GM12865 (cell line): Measurements from ENCODE around the gene L1TD1.

Source experiments
- DNase-seq: peaks from one replicate; pipeline ENCODE4 v3.0.0; 2010; ENCODE audit warnings: low read depth
- H3K4me3 ChIP-seq: 2 replicates; pipeline ENCODE4 v1.5.1; 2011; ENCODE audit warnings: mild to moderate bottlenecking, low read depth, low read length, control low read depth
- TF ChIP-seq, protein P1 (sequence below): IDR thresholded peaks from 2 replicates; pipeline ENCODE4 v1.5.1; 2011; ENCODE audit warnings: low read length, control low read depth, low read depth, inconsistent platforms; ENCODE audit not compliant: insufficient read depth; ENCODE audit errors: missing control alignments

Gene L1TD1

DNA sequence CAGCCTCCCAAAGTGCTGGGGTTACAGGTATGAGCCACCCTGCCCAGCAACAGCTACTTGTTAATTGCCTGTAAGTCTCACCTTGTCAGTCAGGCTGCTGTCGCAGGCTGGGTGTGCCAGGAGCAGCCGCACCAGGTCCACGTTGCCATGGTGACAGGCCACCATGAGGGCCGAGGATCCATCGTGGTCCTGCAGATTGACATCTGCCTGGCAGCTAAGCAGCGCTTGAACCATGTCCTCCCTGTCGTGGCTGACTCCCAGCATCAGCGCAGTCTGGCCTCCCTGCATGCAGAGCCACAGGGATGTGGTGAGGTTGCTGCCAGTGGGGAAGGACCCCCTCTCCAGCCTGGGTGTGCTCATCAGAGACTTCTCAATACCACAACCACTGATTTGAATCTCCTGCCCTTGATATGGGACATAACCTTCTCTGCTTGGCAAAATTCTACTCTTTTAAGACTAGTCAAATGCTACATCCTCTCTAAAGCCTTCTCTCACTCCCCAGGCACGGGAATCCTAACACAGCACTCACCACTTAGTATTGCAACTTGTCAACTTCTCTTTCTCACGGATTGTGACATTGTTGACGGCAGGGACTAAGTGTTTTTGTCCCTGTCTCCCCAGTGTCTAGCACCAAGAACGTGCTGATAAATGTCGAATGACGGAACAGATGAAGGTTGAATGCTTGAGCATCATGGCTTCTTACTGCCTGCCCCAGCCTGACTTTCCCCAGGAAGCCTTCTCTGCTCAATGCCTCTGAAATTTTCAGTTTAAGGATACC is 52.9 kb downstream of the L1TD1 start:
- DNase-seq: no peak
- TF ChIP-seq, protein P1, sequence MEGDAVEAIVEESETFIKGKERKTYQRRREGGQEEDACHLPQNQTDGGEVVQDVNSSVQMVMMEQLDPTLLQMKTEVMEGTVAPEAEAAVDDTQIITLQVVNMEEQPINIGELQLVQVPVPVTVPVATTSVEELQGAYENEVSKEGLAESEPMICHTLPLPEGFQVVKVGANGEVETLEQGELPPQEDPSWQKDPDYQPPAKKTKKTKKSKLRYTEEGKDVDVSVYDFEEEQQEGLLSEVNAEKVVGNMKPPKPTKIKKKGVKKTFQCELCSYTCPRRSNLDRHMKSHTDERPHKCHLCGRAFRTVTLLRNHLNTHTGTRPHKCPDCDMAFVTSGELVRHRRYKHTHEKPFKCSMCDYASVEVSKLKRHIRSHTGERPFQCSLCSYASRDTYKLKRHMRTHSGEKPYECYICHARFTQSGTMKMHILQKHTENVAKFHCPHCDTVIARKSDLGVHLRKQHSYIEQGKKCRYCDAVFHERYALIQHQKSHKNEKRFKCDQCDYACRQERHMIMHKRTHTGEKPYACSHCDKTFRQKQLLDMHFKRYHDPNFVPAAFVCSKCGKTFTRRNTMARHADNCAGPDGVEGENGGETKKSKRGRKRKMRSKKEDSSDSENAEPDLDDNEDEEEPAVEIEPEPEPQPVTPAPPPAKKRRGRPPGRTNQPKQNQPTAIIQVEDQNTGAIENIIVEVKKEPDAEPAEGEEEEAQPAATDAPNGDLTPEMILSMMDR: no peak
- H3K4me3 ChIP-seq: no peak overlapping the region

DNA sequence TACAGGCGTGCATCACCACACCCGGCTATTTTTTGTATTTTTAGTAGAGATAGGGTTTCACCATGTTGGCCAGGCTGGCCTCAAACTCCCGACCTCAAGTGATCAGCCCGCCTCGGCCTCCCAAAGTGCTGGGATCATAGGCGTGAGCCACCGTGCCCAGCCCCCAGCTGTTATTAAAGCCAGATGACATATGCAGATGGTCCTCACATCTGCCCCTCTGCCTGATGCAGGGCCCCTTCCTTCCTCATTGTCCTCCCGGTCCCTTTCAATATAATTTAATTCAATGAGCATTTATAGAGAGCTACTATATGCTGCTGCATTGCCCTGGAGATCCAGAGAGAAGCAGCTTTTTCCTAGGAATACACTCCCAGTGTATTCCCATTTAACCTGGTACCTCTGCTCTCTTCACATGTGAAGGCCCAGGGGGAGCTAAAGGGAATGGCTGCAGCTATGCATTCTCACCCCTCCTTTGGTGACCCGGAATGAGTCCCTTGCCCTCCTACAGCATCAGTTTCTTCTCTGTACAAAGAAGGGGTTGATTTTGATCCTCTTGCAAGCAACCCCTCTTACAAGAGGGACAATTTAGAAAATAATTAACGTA is 55.6 kb downstream of the L1TD1 start:
- no peak for DNase-seq
- no peak overlapping the region for H3K4me3 ChIP-seq
- TF ChIP-seq, protein P1: no peak

DNA sequence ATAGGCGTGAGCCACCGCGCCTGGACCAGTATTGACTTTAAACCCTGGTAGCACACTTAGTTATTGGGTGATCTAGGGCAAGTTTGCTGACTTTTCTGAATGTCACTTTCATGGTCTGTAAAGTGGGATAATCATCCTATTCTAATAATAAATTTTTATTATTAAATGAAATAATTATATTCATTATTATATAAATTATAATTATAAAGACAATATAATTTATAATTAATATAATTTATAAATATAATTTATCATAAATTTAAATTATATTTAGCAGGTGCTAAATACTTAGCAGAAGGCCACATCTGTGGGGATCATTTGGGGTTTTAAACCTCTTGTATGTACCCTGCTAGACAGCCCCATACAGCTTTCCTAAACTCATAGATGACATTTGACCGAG is 64.9 kb downstream of the L1TD1 start:
- no peak for DNase-seq
- no peak overlapping the region for H3K4me3 ChIP-seq
- TF ChIP-seq, protein P1: no peak

DNA sequence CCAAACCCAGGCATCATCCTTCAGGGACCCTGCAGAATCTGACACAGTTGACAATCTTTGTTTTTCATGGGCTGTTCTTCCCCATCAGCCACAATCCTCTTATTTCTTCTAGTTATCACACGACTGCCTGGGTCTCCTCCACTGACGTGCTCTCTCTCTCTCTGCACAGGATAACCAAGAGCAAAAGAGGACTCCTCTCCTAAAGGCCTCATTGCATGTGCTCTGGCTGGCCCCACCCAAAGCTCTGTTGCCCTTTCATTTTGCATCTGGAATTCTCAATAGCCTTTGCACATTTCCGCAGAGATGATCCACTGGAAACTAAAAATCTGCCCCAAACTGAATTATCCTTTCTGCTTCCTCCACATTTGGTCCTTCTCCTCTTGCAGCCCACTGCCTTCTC is 66.0 kb downstream of the L1TD1 start:
- no peak for DNase-seq
- TF ChIP-seq, protein P1: no peak
- no peak overlapping the region for H3K4me3 ChIP-seq
